Glutamatergic neuron (in vitro differentiated cells): ENCODE data around the gene CYBA. TPM values are rescaled to one million over a fixed set of nuclear protein-coding genes. Genes with fewer than 3 reads are reported as not detected.
A peak's percentile ranks its signal among the peaks of the same experiment; 100 is the strongest.

Source experiments
- DNase-seq: peaks from one replicate; pipeline ENCODE4 v3.0.0; 2022
- H3K27ac Mint-ChIP-seq: one replicate; pipeline ENCODE4 v1.8.0; 2020; ENCODE audit warnings: mild to moderate bottlenecking, mixed read lengths, inconsistent platforms; ENCODE audit not compliant: unreplicated experiment
- H3K27me3 Mint-ChIP-seq: one replicate; pipeline ENCODE4 v1.8.0; 2020; ENCODE audit warnings: mild to moderate bottlenecking, moderate library complexity, mixed read lengths, inconsistent platforms; ENCODE audit not compliant: unreplicated experiment
- H3K36me3 Mint-ChIP-seq: one replicate; pipeline ENCODE4 v1.8.0; 2020; ENCODE audit warnings: mild to moderate bottlenecking, mixed read lengths, inconsistent platforms; ENCODE audit not compliant: unreplicated experiment
- H3K4me1 Mint-ChIP-seq: one replicate; pipeline ENCODE4 v1.8.0; 2020; ENCODE audit warnings: mild to moderate bottlenecking, low read depth, mixed read lengths, inconsistent platforms; ENCODE audit not compliant: unreplicated experiment
- H3K4me3 Mint-ChIP-seq: one replicate; pipeline ENCODE4 v1.8.0; 2020; ENCODE audit warnings: mild to moderate bottlenecking, mixed read lengths, inconsistent platforms; ENCODE audit not compliant: unreplicated experiment
- H3K9me3 Mint-ChIP-seq: one replicate; pipeline ENCODE4 v1.8.0; 2020; ENCODE audit warnings: mild to moderate bottlenecking, moderate library complexity, mixed read lengths, inconsistent platforms; ENCODE audit not compliant: unreplicated experiment
- total RNA-seq: library from RNA; stranded (reverse); fragmentation: NEBNext Ultra II Directional; extraction: Animal tissue kit (Norgen Biotek cat#: 25700); gene quantifications from one replicate; pipeline ENCODE4 v1.2.1, GENCODE V29; 2021; ENCODE audit not compliant: unreplicated experiment
- TF ChIP-seq, protein P1 (sequence below): fragments of 200-600 bp; sonication (generic); IDR thresholded peaks from one replicate; pipeline ENCODE4 v1.5.0; 2021; ENCODE audit not compliant: partially characterized antibody, unreplicated experiment

The CYBA gene
- total RNA-seq, 1 donor from 2014 or later: 28.7 TPM

DNA sequence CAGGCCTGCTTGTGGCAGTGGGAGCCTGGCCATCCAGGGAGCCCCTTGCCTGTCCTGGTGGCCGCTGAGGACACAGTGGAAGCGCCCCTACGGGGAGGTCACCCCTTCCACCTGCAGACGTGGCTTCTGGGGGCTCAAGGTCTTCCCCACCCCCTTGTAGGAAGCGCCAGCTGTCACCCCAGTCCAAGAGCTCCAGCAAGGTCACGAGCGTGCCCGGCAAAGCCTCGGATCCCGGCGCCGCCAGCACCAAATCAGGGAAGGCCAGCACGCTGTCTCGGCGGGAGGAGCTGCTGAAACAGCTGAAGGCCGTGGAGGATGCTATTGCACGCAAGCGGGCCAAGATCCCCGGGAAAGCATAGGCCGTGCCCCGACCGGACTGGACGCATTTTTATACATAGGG is 19.9 kb downstream of the CYBA start:
- no peaks in the 10 kb centered on the region for H3K36me3 Mint-ChIP-seq
- no peak for DNase-seq
- TF ChIP-seq, protein P1, sequence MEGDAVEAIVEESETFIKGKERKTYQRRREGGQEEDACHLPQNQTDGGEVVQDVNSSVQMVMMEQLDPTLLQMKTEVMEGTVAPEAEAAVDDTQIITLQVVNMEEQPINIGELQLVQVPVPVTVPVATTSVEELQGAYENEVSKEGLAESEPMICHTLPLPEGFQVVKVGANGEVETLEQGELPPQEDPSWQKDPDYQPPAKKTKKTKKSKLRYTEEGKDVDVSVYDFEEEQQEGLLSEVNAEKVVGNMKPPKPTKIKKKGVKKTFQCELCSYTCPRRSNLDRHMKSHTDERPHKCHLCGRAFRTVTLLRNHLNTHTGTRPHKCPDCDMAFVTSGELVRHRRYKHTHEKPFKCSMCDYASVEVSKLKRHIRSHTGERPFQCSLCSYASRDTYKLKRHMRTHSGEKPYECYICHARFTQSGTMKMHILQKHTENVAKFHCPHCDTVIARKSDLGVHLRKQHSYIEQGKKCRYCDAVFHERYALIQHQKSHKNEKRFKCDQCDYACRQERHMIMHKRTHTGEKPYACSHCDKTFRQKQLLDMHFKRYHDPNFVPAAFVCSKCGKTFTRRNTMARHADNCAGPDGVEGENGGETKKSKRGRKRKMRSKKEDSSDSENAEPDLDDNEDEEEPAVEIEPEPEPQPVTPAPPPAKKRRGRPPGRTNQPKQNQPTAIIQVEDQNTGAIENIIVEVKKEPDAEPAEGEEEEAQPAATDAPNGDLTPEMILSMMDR: no peak
- peaks cover 2% of the 10 kb centered on the region for H3K9me3 Mint-ChIP-seq
- H3K4me1 Mint-ChIP-seq: peaks cover 8% of the 10 kb centered on the region
- no peak overlapping the region for H3K4me3 Mint-ChIP-seq
- H3K27me3 Mint-ChIP-seq: peaks cover 3% of the 10 kb centered on the region
- no peak overlapping the region for H3K27ac Mint-ChIP-seq

DNA sequence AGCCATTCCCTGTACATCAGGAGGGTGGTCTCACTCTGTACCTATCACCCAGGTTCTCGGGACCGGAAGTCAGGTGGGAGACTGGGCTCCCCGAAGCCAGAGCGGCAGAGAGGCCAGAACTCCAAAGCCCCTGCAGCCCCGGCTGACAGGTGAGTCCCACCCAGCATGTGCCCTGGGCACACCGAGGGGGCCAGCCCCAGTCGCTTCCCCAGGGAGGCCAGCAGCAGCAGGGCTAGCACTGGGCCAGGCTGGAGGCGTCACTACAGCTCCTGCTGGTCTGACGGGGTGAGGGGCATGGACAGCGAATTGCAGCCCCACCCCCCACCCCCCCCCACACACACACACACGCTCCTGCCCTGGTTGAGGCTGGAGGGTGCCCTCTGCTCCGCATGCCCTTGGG is 20.4 kb downstream of the CYBA start:
- Mint-ChIP-seq H3K27me3 (peaks cover 3% of the 10 kb centered on the region), H3K36me3 (no peaks in the 10 kb centered on the region), H3K9me3 (peaks cover 2% of the 10 kb centered on the region), H3K4me1 (peaks cover 8% of the 10 kb centered on the region), H3K4me3 (no peak overlapping the region), H3K27ac (no peak overlapping the region)
- TF ChIP-seq, protein P1: no peak
- DNase-seq: no peak

DNA sequence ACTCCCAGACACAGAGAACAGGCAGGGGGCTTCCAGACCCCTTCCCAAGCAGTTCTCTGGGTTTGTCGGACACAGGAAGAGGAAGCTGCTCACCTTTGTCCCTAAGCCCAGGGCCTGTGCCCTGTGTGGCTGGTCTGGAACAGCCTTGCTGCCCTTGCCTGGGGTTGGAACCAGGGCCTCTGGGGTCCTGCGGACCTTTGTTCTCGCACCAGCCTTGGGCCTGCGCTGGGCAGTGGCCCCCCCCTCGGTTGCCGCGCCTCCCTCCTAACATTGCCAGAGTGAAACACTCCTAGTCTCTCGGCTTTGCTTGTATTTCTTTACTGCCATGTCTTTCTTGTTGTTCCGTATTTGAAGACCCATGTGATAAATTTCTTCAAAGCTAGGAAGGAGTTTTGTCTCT is 21.0 kb downstream of the CYBA start:
- H3K27me3 Mint-ChIP-seq: peaks cover 3% of the 10 kb centered on the region
- H3K4me3 Mint-ChIP-seq: no peak overlapping the region
- H3K27ac Mint-ChIP-seq: no peak overlapping the region
- TF ChIP-seq, protein P1: no peak
- H3K4me1 Mint-ChIP-seq: peaks cover 8% of the 10 kb centered on the region
- DNase-seq: no peak
- H3K9me3 Mint-ChIP-seq: peaks cover 2% of the 10 kb centered on the region
- no peaks in the 10 kb centered on the region for H3K36me3 Mint-ChIP-seq

DNA sequence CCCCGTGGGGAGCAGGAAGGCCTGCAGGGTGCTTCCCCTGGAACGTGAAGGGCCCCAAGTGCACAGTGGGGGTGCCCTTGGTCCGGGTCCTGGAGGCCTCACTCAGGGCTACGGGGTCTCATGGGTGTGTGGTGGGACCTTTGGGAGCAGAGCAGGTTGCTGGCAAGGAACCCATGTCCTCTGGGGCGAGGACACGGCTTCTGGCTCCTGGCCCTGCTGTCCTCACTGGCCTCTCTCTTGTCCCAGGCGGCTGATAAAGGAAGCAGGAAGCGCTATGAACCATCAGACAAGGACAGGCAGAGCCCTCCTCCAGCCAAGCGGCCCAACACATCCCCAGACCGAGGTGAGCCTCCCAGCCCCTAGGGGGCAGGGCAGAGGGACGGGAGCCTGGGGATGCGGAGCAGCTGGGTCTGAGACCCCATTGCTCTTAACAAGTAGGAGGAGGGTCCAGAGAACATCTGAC is 22.3 kb downstream of the CYBA start:
- Mint-ChIP-seq H3K4me1 (peaks cover 8% of the 10 kb centered on the region), H3K36me3 (no peaks in the 10 kb centered on the region), H3K4me3 (no peak overlapping the region), H3K27ac (no peak overlapping the region), H3K9me3 (peaks cover 2% of the 10 kb centered on the region), H3K27me3 (peaks cover 3% of the 10 kb centered on the region)
- peak; percentile 74 for DNase-seq
- TF ChIP-seq, protein P1: peak; percentile 60

DNA sequence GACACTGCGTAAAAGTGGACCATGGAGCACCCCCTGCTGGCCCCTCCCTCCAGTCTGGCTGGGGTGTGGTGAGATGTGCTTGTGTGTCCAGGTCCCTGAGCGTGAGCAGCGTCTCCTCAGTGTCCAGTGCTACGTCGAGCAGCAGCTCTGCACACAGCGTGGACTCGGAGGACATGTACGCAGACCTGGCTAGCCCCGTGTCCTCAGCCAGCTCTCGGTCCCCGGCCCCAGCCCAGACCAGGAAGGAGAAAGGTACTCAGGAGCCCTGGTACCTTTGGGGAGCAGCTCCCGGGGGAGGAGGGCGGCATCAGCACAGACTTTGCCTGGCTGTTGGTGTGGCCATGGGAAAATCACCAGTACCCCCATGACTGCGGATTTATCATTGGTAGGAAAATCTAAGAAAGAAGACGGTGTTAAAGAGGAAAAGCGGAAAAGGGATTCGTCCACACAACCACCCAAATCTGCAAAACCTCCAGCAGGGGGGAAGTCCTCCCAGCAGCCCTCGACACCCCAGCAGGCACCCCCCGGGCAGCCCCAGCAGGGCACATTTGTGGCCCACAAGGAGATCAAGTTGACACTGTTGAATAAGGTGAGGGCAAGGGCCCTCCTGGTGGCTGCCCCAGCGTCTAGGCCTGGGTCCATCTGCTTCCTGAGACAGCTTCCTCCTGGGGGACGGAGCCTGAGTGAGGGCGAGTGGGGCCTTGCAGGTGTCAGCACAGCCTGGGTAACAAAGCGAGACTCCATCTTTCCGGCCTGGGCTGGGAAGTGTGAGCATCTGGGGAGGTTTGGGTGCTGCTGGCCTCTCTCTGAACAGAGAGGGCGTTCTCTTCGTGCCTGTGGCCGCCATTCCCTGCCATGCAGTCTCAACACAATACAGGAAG is 23.1 kb downstream of the CYBA start:
- Mint-ChIP-seq H3K4me3 (no peak overlapping the region), H3K27me3 (peaks cover 3% of the 10 kb centered on the region), H3K9me3 (peaks cover 2% of the 10 kb centered on the region), H3K36me3 (no peaks in the 10 kb centered on the region), H3K4me1 (peaks cover 8% of the 10 kb centered on the region), H3K27ac (peak overlapping the region; percentile 38)
- TF ChIP-seq, protein P1: no peak
- no peak for DNase-seq
